HCT116 (cell line): ENCODE data around the gene STRAP. TPM values are rescaled to one million over a fixed set of nuclear protein-coding genes. Genes with fewer than 3 reads are reported as not detected.

Experiments used
- ATAC-seq: fragments of 200-7000 bp; cut with Tn5 transposase; 2 replicates; pipeline ENCODE4 v1.9.1; 2020; ENCODE audit warnings: mild to moderate bottlenecking, moderate library complexity
- BruUV-seq: library from RNA; stranded (reverse); fragments of 400-500 nt; replicated peaks from 2 replicates; lab custom pipeline; 2021; lab: Mats Ljungman, UMichigan
- CTCF ChIA-PET: fragments of 300-600 bp; sonication (Branson Sonifier 250); formaldehyde crosslinking; loops from one replicate; lab custom pipeline; 2021; ENCODE audit warnings: antibody characterized with exemption; lab: Charles Lee
- POLR2A ChIA-PET: fragments of 300-600, 350-600 bp; sonication (Branson Sonifier 250); formaldehyde crosslinking; loops from one replicate; lab custom pipeline; 2021; ENCODE audit warnings: antibody characterized with exemption; lab: Charles Lee
- RAD21 ChIA-PET, 2 experiments: fragments of 300-600 bp; sonication (Branson Sonifier 250); formaldehyde crosslinking; loops; one replicate each; lab custom pipeline; 2023; ENCODE audit warnings: low total read pairs in 2 of 2; ENCODE audit not compliant: uncharacterized antibody in 2 of 2, unreplicated experiment in 2 of 2, low non-redundant PET in 1 of 2; lab: Charles Lee
- DNase-seq: peaks from one replicate; pipeline ENCODE4 v3.0.0-alpha.2; 2010; ENCODE audit warnings: low read depth, low spot score
- H2AFZ ChIP-seq: fragments of 200-600 bp; shearing (Covaris generic), sonication (generic); 2 replicates; pipeline ENCODE4 v1.6.1; 2017; ENCODE audit warnings: low read depth, mixed run types, mixed read lengths, antibody characterized with exemption, low read length; ENCODE audit not compliant: poor library complexity, severe bottlenecking
- H3K27ac ChIP-seq: 2 replicates; pipeline ENCODE4 v1.5.1; 2012; ENCODE audit warnings: low read depth, low read length
- H3K27me3 ChIP-seq: fragments of 200-600 bp; sonication (generic); 2 replicates; pipeline ENCODE4 v1.6.1; 2016; ENCODE audit warnings: mixed run types, low read length, mixed read lengths; ENCODE audit not compliant: insufficient read depth
- H3K36me3 ChIP-seq, 2 experiments: fragments of 200-500 bp in 1 of 2; fragments of 200-600 bp in 1 of 2; sonication (Bioruptor generic) in 1 of 2; sonication (generic) in 1 of 2; 2 replicates each; pipeline versions ENCODE4 v1.5.1 to v1.6.1; 2014 to 2016; ENCODE audit warnings: low read length in 2 of 2, inconsistent platforms in 1 of 2, mixed read lengths in 1 of 2, mixed run types in 1 of 2; ENCODE audit not compliant: insufficient read depth in 2 of 2, control insufficient read depth in 1 of 2
- H3K4me1 ChIP-seq, 2 experiments: fragments of 200-600 bp in 1 of 2; sonication (generic) in 1 of 2; 2 replicates each; pipeline versions ENCODE4 v1.5.1 to v1.6.1; 2012 to 2017; ENCODE audit warnings: low read length in 2 of 2, inconsistent platforms in 1 of 2, mild to moderate bottlenecking in 1 of 2, mixed read lengths in 1 of 2, mixed run types in 1 of 2, moderate library complexity in 1 of 2; ENCODE audit not compliant: insufficient read depth in 2 of 2, control insufficient read depth in 1 of 2
- H3K4me2 ChIP-seq: fragments of 200-600 bp; sonication (generic); 2 replicates; pipeline ENCODE4 v1.6.1; 2017; ENCODE audit warnings: mixed run types, low read length, mixed read lengths
- H3K4me3 ChIP-seq, 2 experiments: fragments of 200-600 bp in 1 of 2; sonication (generic) in 1 of 2; replicated peaks in 1 of 2; 2 replicates each; pipeline ENCODE4 v1.5.1; 2011 to 2016; ENCODE audit warnings: low read length in 2 of 2, control low read depth in 1 of 2, low read depth in 1 of 2, mild to moderate bottlenecking in 1 of 2, mixed read lengths in 1 of 2, mixed run types in 1 of 2
- H3K79me2 ChIP-seq: fragments of 200-600 bp; sonication (generic); 2 replicates; pipeline ENCODE4 v1.6.1; 2017; ENCODE audit warnings: mild to moderate bottlenecking, mixed run types, low read length, moderate library complexity, mixed read lengths; ENCODE audit not compliant: insufficient read depth
- H3K9ac ChIP-seq: fragments of 200-600 bp; sonication (generic); 2 replicates; pipeline ENCODE4 v1.6.1; 2016; ENCODE audit warnings: low read length, mixed read lengths
- H3K9me2 ChIP-seq: fragments of 200-600 bp; sonication (generic), shearing (Covaris generic); 2 replicates; pipeline ENCODE4 v1.6.1; 2017; ENCODE audit warnings: mixed run types, mild to moderate bottlenecking, moderate library complexity; ENCODE audit not compliant: insufficient read depth
- H3K9me3 ChIP-seq, 2 experiments: fragments of 200-500 bp in 1 of 2; fragments of 200-600 bp in 1 of 2; sonication (Bioruptor generic) in 1 of 2; sonication (generic) in 1 of 2; 2 replicates each; pipeline ENCODE4 v1.6.1; 2014 to 2017; ENCODE audit warnings: low read length in 2 of 2, mixed read lengths in 2 of 2, inconsistent platforms in 1 of 2, low read depth in 1 of 2, mild to moderate bottlenecking in 1 of 2, mixed run types in 1 of 2, moderate library complexity in 1 of 2; ENCODE audit not compliant: control insufficient read depth in 1 of 2, insufficient read depth in 1 of 2
- H4K20me1 ChIP-seq: fragments of 200-600 bp; sonication (generic), shearing (Covaris generic); 2 replicates; pipeline ENCODE4 v1.6.1; 2017; ENCODE audit warnings: mixed run types, mild to moderate bottlenecking, moderate library complexity; ENCODE audit not compliant: insufficient read depth
- ATF3 ChIP-seq: IDR thresholded peaks from 2 replicates; pipeline ENCODE4 v1.6.1; 2012
- CBX3 ChIP-seq: IDR thresholded peaks from 2 replicates; pipeline ENCODE4 v1.6.1; 2012; ENCODE audit warnings: low read depth
- CEBPB ChIP-seq: IDR thresholded peaks from 2 replicates; pipeline ENCODE4 v1.6.1; 2012; ENCODE audit warnings: low read depth
- EGR1 ChIP-seq: IDR thresholded peaks from 2 replicates; pipeline ENCODE4 v1.6.1; 2012; ENCODE audit warnings: low read depth
- ELF1 ChIP-seq: IDR thresholded peaks from 2 replicates; pipeline ENCODE4 v1.6.1; 2012; ENCODE audit warnings: low read depth, borderline replicate concordance
- EZH2 ChIP-seq: fragments of 200-600 bp; sonication (generic); IDR thresholded peaks from 2 replicates; pipeline ENCODE4 v1.6.1; 2017; ENCODE audit warnings: antibody characterized with exemption, mixed run types
- JUND ChIP-seq: IDR thresholded peaks from 2 replicates; pipeline ENCODE4 v1.6.1; 2012
- POLR2A ChIP-seq: IDR thresholded peaks from 2 replicates; pipeline ENCODE4 v1.7.0; 2011; ENCODE audit warnings: borderline replicate concordance; ENCODE audit not compliant: insufficient read depth, insufficient read length; ENCODE audit errors: extremely low read depth
- RAD21 ChIP-seq: IDR thresholded peaks from 2 replicates; pipeline ENCODE4 v1.6.1; 2012; ENCODE audit warnings: low read depth, mild to moderate bottlenecking
- SIN3A ChIP-seq: IDR thresholded peaks from 2 replicates; pipeline ENCODE4 v1.6.1; 2012; ENCODE audit warnings: low read depth
- SP1 ChIP-seq: IDR thresholded peaks from 2 replicates; pipeline ENCODE4 v1.6.1; 2012; ENCODE audit warnings: low read depth
- SRF ChIP-seq: IDR thresholded peaks from 2 replicates; pipeline ENCODE4 v1.6.1; 2012; ENCODE audit warnings: low read depth
- YY1 ChIP-seq: IDR thresholded peaks from 2 replicates; pipeline ENCODE4 v1.6.1; 2011; ENCODE audit warnings: low read length, low read depth, moderate library complexity, mild to moderate bottlenecking; ENCODE audit not compliant: insufficient replicate concordance; ENCODE audit errors: extremely low read depth
- ZFX ChIP-seq: fragments of 450-650 bp; IDR thresholded peaks from 2 replicates; pipeline ENCODE4 v1.6.1; 2017
- intact Hi-C: fragments of 100-400 bp; cut with micrococcal nuclease; formaldehyde crosslinking; loops from 2 replicates; pipeline ENCODE4 v1.10.0; 2022
- total RNA-seq: library from RNA; stranded (reverse); gene quantifications from one replicate; pipeline ENCODE4 v1.2.1, GENCODE V29; 2021; ENCODE audit not compliant: unreplicated experiment
- TF ChIP-seq, protein P1 (sequence below): IDR thresholded peaks from 2 replicates; pipeline ENCODE4 v1.6.1; 2012
- TF ChIP-seq, protein P2 (sequence below), 3 experiments: fragments of 200-600 bp in 1 of 3; sonication (generic) in 1 of 3; IDR thresholded peaks in 2 of 3; conservative IDR thresholded peaks in 1 of 3; 2 replicates each; pipeline ENCODE4 v1.5.1; 2012 to 2017; ENCODE audit warnings: low read depth in 2 of 3, low read length in 2 of 3, antibody characterized with exemption in 1 of 3, borderline replicate concordance in 1 of 3, control low read depth in 1 of 3, mild to moderate bottlenecking in 1 of 3, mixed read lengths in 1 of 3, mixed run types in 1 of 3, moderate library complexity in 1 of 3; ENCODE audit not compliant: insufficient read depth in 1 of 3

Gene STRAP
- total RNA-seq, 1 experiment from 2014 or later: 156 TPM

DNA sequence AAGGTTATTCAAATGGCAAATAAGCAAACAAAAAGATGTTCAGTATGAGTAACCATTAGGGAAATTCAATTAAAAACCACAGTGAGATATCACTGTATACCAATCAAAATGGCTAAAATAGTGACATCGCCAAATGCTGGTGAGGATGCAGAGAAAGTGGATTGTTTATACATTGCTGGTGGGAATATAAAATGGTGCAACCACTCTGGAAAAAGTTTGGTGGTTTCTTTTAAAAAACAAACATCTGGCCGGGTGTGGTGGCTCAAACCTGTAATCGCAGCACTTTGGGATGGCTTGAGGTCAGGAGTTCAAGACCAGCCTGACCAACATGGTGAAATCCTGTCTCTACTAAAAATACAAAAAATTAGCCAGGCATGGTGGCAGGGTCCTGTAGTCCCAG, 14.0 kb upstream of the STRAP start:
- no peak for ATAC-seq
- Histone ChIP-seq H3K9me2 (no peaks in the 10 kb centered on the region), H3K9ac (no peak overlapping the region), H3K36me3 (no peaks in the 10 kb centered on the region)
- no TSS peak for BruUV-seq
- TF ChIP-seq SRF (no peak), ZFX (no peak), ELF1 (no peak), EGR1 (no peak), SIN3A (no peak), YY1 (no peak), ATF3 (no peak), POLR2A (no peak), EZH2 (no peak), SP1 (no peak), JUND (no peak), CBX3 (no peak), RAD21 (no peak), CEBPB (no peak)
- TF ChIP-seq, protein P1, sequence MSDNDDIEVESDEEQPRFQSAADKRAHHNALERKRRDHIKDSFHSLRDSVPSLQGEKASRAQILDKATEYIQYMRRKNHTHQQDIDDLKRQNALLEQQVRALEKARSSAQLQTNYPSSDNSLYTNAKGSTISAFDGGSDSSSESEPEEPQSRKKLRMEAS: no peak
- TF ChIP-seq, protein P2, sequence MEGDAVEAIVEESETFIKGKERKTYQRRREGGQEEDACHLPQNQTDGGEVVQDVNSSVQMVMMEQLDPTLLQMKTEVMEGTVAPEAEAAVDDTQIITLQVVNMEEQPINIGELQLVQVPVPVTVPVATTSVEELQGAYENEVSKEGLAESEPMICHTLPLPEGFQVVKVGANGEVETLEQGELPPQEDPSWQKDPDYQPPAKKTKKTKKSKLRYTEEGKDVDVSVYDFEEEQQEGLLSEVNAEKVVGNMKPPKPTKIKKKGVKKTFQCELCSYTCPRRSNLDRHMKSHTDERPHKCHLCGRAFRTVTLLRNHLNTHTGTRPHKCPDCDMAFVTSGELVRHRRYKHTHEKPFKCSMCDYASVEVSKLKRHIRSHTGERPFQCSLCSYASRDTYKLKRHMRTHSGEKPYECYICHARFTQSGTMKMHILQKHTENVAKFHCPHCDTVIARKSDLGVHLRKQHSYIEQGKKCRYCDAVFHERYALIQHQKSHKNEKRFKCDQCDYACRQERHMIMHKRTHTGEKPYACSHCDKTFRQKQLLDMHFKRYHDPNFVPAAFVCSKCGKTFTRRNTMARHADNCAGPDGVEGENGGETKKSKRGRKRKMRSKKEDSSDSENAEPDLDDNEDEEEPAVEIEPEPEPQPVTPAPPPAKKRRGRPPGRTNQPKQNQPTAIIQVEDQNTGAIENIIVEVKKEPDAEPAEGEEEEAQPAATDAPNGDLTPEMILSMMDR (IDR thresholded peaks at IDR 0.05 in 2 of 3, conservative IDR thresholded peaks at IDR 0.05 in 1 of 3; ENCODE audit: borderline replicate concordance in 1 of 3, insufficient read depth in 1 of 3, low read depth in 2 of 3, low read length in 2 of 3): no peak
- TF ChIP-seq, all 23 proteins: peak for 0
- DNase-seq: no peak
- Histone ChIP-seq H4K20me1 (no peaks in the 10 kb centered on the region), H3K9me3 (no peaks in the 10 kb centered on the region), H3K4me2 (no peak overlapping the region), H3K4me3 (no peak overlapping the region), H3K4me1 (no peaks in the 10 kb centered on the region), H2AFZ (no peak overlapping the region), H3K79me2 (no peaks in the 10 kb centered on the region), H3K27ac (no peak overlapping the region), H3K27me3 (no peaks in the 10 kb centered on the region)
- ChIA-PET CTCF (no interaction called here), POLR2A (no interaction called here), RAD21 (no interaction called here)
- intact Hi-C loops: no loop called here
